Nephron (organoid): ENCODE data around the gene PQBP1.

Experiments
- H3K27ac Mint-ChIP-seq, 3 experiments: 2 replicates each; pipeline ENCODE4 v1.8.0; 2020; ENCODE audit warnings: mixed read lengths in 3 of 3, mild to moderate bottlenecking in 2 of 3, moderate library complexity in 1 of 3
- H3K27me3 Mint-ChIP-seq: 2 replicates; pipeline ENCODE4 v1.8.0; 2021; ENCODE audit warnings: low read depth, mild to moderate bottlenecking, moderate library complexity, mixed read lengths
- H3K36me3 Mint-ChIP-seq: 2 replicates; pipeline ENCODE4 v1.8.0; 2020; ENCODE audit warnings: low read depth, mixed read lengths
- H3K4me1 Mint-ChIP-seq: 2 replicates; pipeline ENCODE4 v1.8.0; 2020; ENCODE audit warnings: mixed read lengths
- H3K4me3 Mint-ChIP-seq, 3 experiments: 2 replicates each; pipeline ENCODE4 v1.8.0; 2020; ENCODE audit warnings: mild to moderate bottlenecking in 3 of 3, mixed read lengths in 3 of 3, moderate library complexity in 2 of 3
- H3K9me3 Mint-ChIP-seq: 2 replicates; pipeline ENCODE4 v1.8.0; 2020; ENCODE audit warnings: mixed read lengths
- CTCF ChIP-seq, 3 experiments: fragments of 200-600 bp; sonication (generic); IDR thresholded peaks; one replicate each; pipeline ENCODE4 v1.5.0; 2021; ENCODE audit warnings: antibody characterized with exemption in 3 of 3; ENCODE audit not compliant: unreplicated experiment in 3 of 3

The PQBP1 gene

GRCh38 chrX:48919947-48920717 lies 22.4 kb downstream of the PQBP1 start:
- Mint-ChIP-seq H3K27ac (no peak overlapping the region), H3K27me3 (peaks cover 3% of the 10 kb centered on the region), H3K9me3 (peaks cover 19% of the 10 kb centered on the region), H3K4me1 (peaks cover 17% of the 10 kb centered on the region), H3K36me3 (peaks cover 14% of the 10 kb centered on the region), H3K4me3 (peak overlapping the region; percentile 81 to 86 (median 81))
- no peak for TF ChIP-seq CTCF (IDR thresholded peaks at IDR 0.05; ENCODE audit: unreplicated experiment in 3 of 3)

- H3K36me3 Mint-ChIP-seq, result peaks cover 20% of the 10 kb centered on the region
- H3K9me3 Mint-ChIP-seq, result peaks cover 23% of the 10 kb centered on the region
- no peak for TF ChIP-seq CTCF (IDR thresholded peaks at IDR 0.05; ENCODE audit: unreplicated experiment in 3 of 3)
Observed at GRCh38 chrX:48920718-48921104, 23.0 kb downstream of the PQBP1 start.

GRCh38 chrX:48923771-48924170 lies 26.0 kb downstream of the PQBP1 start:
- Mint-ChIP-seq H3K4me3 (no peak overlapping the region), H3K9me3 (peaks cover 22% of the 10 kb centered on the region)

More at GRCh38 chrX:48920718-48921104, 23.0 kb downstream of the PQBP1 start:
- Mint-ChIP-seq H3K4me1 (peaks cover 17% of the 10 kb centered on the region), H3K27me3 (peaks cover 3% of the 10 kb centered on the region), H3K27ac (no peak overlapping the region), H3K4me3 (no peak overlapping the region)

GRCh38 chrX:48924270-48924669 lies 26.5 kb downstream of the PQBP1 start:
- H3K4me3 Mint-ChIP-seq, result no peak overlapping the region
- peaks cover 36% of the 10 kb centered on the region for H3K36me3 Mint-ChIP-seq
- peaks cover 22% of the 10 kb centered on the region for H3K9me3 Mint-ChIP-seq
- H3K27ac Mint-ChIP-seq, result no peak overlapping the region
- TF ChIP-seq CTCF (IDR thresholded peaks at IDR 0.05; ENCODE audit: unreplicated experiment in 3 of 3), result no peak
- H3K4me1 Mint-ChIP-seq, result peaks cover 7% of the 10 kb centered on the region
- H3K27me3 Mint-ChIP-seq, result no peaks in the 10 kb centered on the region

More at GRCh38 chrX:48923771-48924170, 26.0 kb downstream of the PQBP1 start:
- Mint-ChIP-seq H3K27me3 (no peaks in the 10 kb centered on the region), H3K27ac (no peak overlapping the region), H3K4me1 (peaks cover 11% of the 10 kb centered on the region), H3K36me3 (peaks cover 36% of the 10 kb centered on the region)
- TF ChIP-seq CTCF (IDR thresholded peaks at IDR 0.05; ENCODE audit: unreplicated experiment in 3 of 3), result no peak

GRCh38 chrX:48927123-48927522 lies 29.4 kb downstream of the PQBP1 start:
- TF ChIP-seq CTCF (IDR thresholded peaks at IDR 0.05; ENCODE audit: unreplicated experiment in 3 of 3), result no peak
- no peaks in the 10 kb centered on the region for H3K4me1 Mint-ChIP-seq
- H3K4me3 Mint-ChIP-seq, result no peak overlapping the region
- H3K36me3 Mint-ChIP-seq, result peaks cover 48% of the 10 kb centered on the region
- H3K27ac Mint-ChIP-seq, result no peak overlapping the region
- no peaks in the 10 kb centered on the region for H3K27me3 Mint-ChIP-seq
- H3K9me3 Mint-ChIP-seq, result peaks cover 15% of the 10 kb centered on the region
